Measurements from ENCODE around the gene RPSA. TPM values are rescaled to one million over a fixed set of nuclear protein-coding genes. Genes with fewer than 3 reads are reported as not detected.
"Not testable (repeated sequence)": the region's sequence is repeated elsewhere in the genome, so short reads cannot be mapped to it uniquely, and the experiment has no call there.

RPSA gene
- total and polyA plus RNA-seq, 2 of the 4 experiments (the other 2 are of a cell fraction): 1,415 to 2,710 TPM

DNA sequence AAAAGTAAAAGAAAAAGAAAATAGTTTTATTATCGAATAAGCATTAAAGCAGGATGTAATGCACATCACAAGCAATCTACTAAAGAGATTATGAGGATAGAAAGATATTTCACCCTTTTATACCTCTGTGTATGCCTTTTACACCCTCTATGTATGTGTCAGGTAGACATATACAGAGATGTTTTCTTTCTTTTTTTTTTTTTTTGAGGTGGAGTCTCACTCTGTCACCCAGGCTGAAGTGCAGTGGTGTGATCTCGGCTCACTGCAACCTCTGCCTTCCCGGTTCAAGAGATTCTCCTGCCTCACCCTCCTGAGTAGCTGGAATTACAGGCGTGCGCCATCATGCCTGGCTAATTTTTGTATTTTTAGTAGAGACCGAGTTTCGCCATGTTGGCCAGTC, 47.4 kb downstream of the RPSA start:
- not testable (repeated sequence) for H3K9me3 ChIP-seq (ENCODE audit: control insufficient read depth, insufficient read depth, low read length)

More for the DNA sequence above, 47.4 kb downstream of the RPSA start:
- CTCF ChIA-PET; H4K91ac ChIP-seq (ENCODE audit: insufficient read depth, low read depth, low read length); H2AFZ ChIP-seq (replicated peaks; ENCODE audit: low read length, poor library complexity); H3K79me1 ChIP-seq (ENCODE audit: low read depth in 1 of 2, low read length in 2 of 2); intact Hi-C loops (cut with micrococcal nuclease); H2BK20ac ChIP-seq (ENCODE audit: low read depth, low read length); H3K36me3 ChIP-seq (ENCODE audit: control insufficient read depth, insufficient read depth, low read length); H3K27ac ChIP-seq (ENCODE audit: insufficient read depth, low read length); H3K9ac ChIP-seq (ENCODE audit: low read depth, low read length); H3K4ac ChIP-seq (ENCODE audit: low read depth, low read length); H2BK120ac ChIP-seq (ENCODE audit: low read depth, low read length); H3K4me2 ChIP-seq (ENCODE audit: low read depth, low read length); H3K27me3 ChIP-seq (ENCODE audit: control insufficient read depth, insufficient read depth, low read length); H3K18ac ChIP-seq (ENCODE audit: low read depth, low read length); dilution Hi-C loops (cut with HindIII; ENCODE audit: low sequenced_read_pairs, unreplicated experiment); H4K5ac ChIP-seq (ENCODE audit: low read depth, low read length); H3K23ac ChIP-seq (ENCODE audit: low read depth, low read length); in situ Hi-C loops (cut with MboI; ENCODE audit: low sequenced_read_pairs); H3K56ac ChIP-seq (ENCODE audit: extremely low read depth, insufficient read depth, low read length); H4K8ac ChIP-seq (ENCODE audit: low read depth in 2 of 2, low read length in 2 of 2); ATAC-seq (ENCODE audit: low read depth); BruUV-seq (replicated peaks); H3K4me3 ChIP-seq (ENCODE audit: insufficient read depth, low read depth, low read length); H2BK5ac ChIP-seq (ENCODE audit: low read depth, low read length, poor library complexity, severe bottlenecking); H3K14ac ChIP-seq (replicated peaks; ENCODE audit: low read depth, low read length); H3K4me1 ChIP-seq (ENCODE audit: control insufficient read depth, insufficient read depth, low read length); H2AK9ac ChIP-seq (replicated peaks; ENCODE audit: low read depth, low read length, poor library complexity); DNase-seq; H2BK15ac ChIP-seq (ENCODE audit: low read depth, low read length); POLR2A ChIA-PET (ENCODE audit: unreplicated experiment); H3K9me1 ChIP-seq (ENCODE audit: insufficient read depth, low read length); H2AK5ac ChIP-seq (ENCODE audit: low read depth, low read length); H4K20me1 ChIP-seq (ENCODE audit: insufficient read depth, low read length): not testable (repeated sequence)
- WGBS, 2 experiments (ENCODE audit: extremely low coverage in 2 of 2, insufficient read length in 1 of 2): 80% methylated on average over 2 of the region's 7 CpGs; no CpG with 5 or more reads in 1 of the 2 experiments
